IPS DF 6.9 (cell line): ENCODE results near the gene CDC20B.

ENCODE experiments used
- DNase-seq: peaks from one replicate; pipeline ENCODE4 v3.0.0-alpha.2; 2013; ENCODE audit warnings: low read depth, low spot score
- H3K27ac ChIP-seq: one replicate; pipeline ENCODE4 v1.5.1; 2013; ENCODE audit warnings: low read length, control low read depth
- H3K27me3 ChIP-seq: 2 replicates; pipeline ENCODE4 v1.6.1; 2013; ENCODE audit warnings: mild to moderate bottlenecking, low read length; ENCODE audit not compliant: control insufficient read depth, insufficient read depth
- H3K36me3 ChIP-seq: 2 replicates; pipeline ENCODE4 v1.6.1; 2013; ENCODE audit warnings: low read length; ENCODE audit not compliant: control insufficient read depth, insufficient read depth
- H3K4me1 ChIP-seq: 2 replicates; pipeline ENCODE4 v1.6.1; 2013; ENCODE audit warnings: low read length; ENCODE audit not compliant: control insufficient read depth, insufficient read depth
- H3K4me3 ChIP-seq: 2 replicates; pipeline ENCODE4 v1.5.1; 2013; ENCODE audit warnings: mild to moderate bottlenecking, low read length
- H3K9me3 ChIP-seq: 2 replicates; pipeline ENCODE4 v1.6.1; 2013; ENCODE audit warnings: low read length, inconsistent platforms; ENCODE audit not compliant: control insufficient read depth, insufficient read depth
- WGBS: extraction: QIAGEN DNeasy Blood & Tissue Kit; methylation state at CpG from one replicate; pipeline ENCODE4 v1.1.7; 2013; ENCODE audit warnings: mixed read lengths, missing lambda C conversion rate; ENCODE audit not compliant: insufficient read length, insufficient coverage; 5-methylcytosine and 5-hydroxymethylcytosine counted together

CDC20B gene

GRCh38 chr5:55160493-55161209 is 12.3 kb downstream of the CDC20B start:
- peak overlapping the region; percentile 82; the same call in 1 of the 2 replicates for H3K4me3 ChIP-seq
- no peaks in the 10 kb centered on the region for H3K27me3 ChIP-seq
- no peaks in the 10 kb centered on the region; the same call in 1 of the 2 replicates for H3K36me3 ChIP-seq
- whole genome bisulfite sequencing: no CpG with 5 or more reads among the region's 9 CpGs
- no peak for DNase-seq
- H3K27ac ChIP-seq: no peak overlapping the region
- no peaks in the 10 kb centered on the region for H3K9me3 ChIP-seq
- H3K4me1 ChIP-seq: no peaks in the 10 kb centered on the region

- Histone ChIP-seq H3K4me3 (peak within 1 kb of the TSS; percentile 82; the same call in 1 of the 2 replicates), H3K4me1 (no peaks in the 10 kb centered on the region), H3K36me3 (no peaks in the 10 kb centered on the region; the same call in 1 of the 2 replicates), H3K27me3 (no peaks in the 10 kb centered on the region), H3K27ac (no peak within 1 kb of the TSS), H3K9me3 (no peaks in the 10 kb centered on the region)
- no CpG with 5 or more reads among the region's 10 CpGs for WGBS
- no peak for DNase-seq
Measured at GRCh38 chr5:55159763-55160492, 13.0 kb downstream of the CDC20B start, which contains the start of gene GPX8. Gene GPX8, plus strand, starts transcription at chr5:55160171. Its CDS starts 22 bp downstream, at chr5:55160193.

GRCh38 chr5:55154873-55155272 is 18.1 kb downstream of the CDC20B start:
- WGBS: no CpG with 5 or more reads among the region's 3 CpGs
- H3K27ac ChIP-seq: no peak overlapping the region
- no peak for DNase-seq
- H3K4me3 ChIP-seq: no peak overlapping the region
- no peaks in the 10 kb centered on the region for H3K9me3 ChIP-seq
- no peaks in the 10 kb centered on the region for H3K4me1 ChIP-seq
- H3K27me3 ChIP-seq: no peaks in the 10 kb centered on the region
- H3K36me3 ChIP-seq: no peaks in the 10 kb centered on the region

- DNase-seq: no peak
- Histone ChIP-seq H3K27ac (no peak overlapping the region), H3K27me3 (no peaks in the 10 kb centered on the region), H3K36me3 (no peaks in the 10 kb centered on the region), H3K4me1 (no peaks in the 10 kb centered on the region), H3K4me3 (no peak overlapping the region), H3K9me3 (no peaks in the 10 kb centered on the region)
- no CpG with 5 or more reads among the region's 5 CpGs for WGBS
Measured at GRCh38 chr5:55151923-55152842, 20.8 kb downstream of the CDC20B start.

GRCh38 chr5:55149308-55149795 is 23.6 kb downstream of the CDC20B start:
- Histone ChIP-seq H3K4me1 (no peaks in the 10 kb centered on the region), H3K27me3 (no peaks in the 10 kb centered on the region), H3K36me3 (no peaks in the 10 kb centered on the region), H3K27ac (no peak overlapping the region), H3K9me3 (no peaks in the 10 kb centered on the region), H3K4me3 (no peak overlapping the region)
- whole genome bisulfite sequencing: no CpG with 5 or more reads among the region's 2 CpGs
- no peak for DNase-seq

- no CpG with 5 or more reads among the region's 11 CpGs for WGBS
- Histone ChIP-seq H3K4me1 (no peaks in the 10 kb centered on the region), H3K27ac (no peak overlapping the region), H3K4me3 (no peak overlapping the region), H3K27me3 (no peaks in the 10 kb centered on the region), H3K36me3 (no peaks in the 10 kb centered on the region), H3K9me3 (no peaks in the 10 kb centered on the region)
- DNase-seq: peak; percentile 91
Measured at GRCh38 chr5:55146543-55147151, 26.3 kb downstream of the CDC20B start.

GRCh38 chr5:55146080-55146479 is 26.9 kb downstream of the CDC20B start:
- Histone ChIP-seq H3K36me3 (no peaks in the 10 kb centered on the region), H3K4me3 (no peak overlapping the region), H3K9me3 (no peaks in the 10 kb centered on the region), H3K27ac (no peak overlapping the region), H3K27me3 (no peaks in the 10 kb centered on the region), H3K4me1 (no peaks in the 10 kb centered on the region)
- DNase-seq: no peak
- WGBS: no CpG with 5 or more reads among the region's 8 CpGs

- no peak overlapping the region for H3K4me3 ChIP-seq
Measured at GRCh38 chr5:55143624-55144023, 29.4 kb downstream of the CDC20B start.

GRCh38 chr5:55141945-55142690 is 30.9 kb downstream of the CDC20B start:
- DNase-seq: no peak
- Histone ChIP-seq H3K27me3 (no peaks in the 10 kb centered on the region), H3K4me1 (no peaks in the 10 kb centered on the region), H3K36me3 (no peaks in the 10 kb centered on the region), H3K4me3 (no peak overlapping the region), H3K9me3 (no peaks in the 10 kb centered on the region), H3K27ac (no peak overlapping the region)
- WGBS: no CpG with 5 or more reads among the region's 9 CpGs

More at GRCh38 chr5:55143624-55144023, 29.4 kb downstream of the CDC20B start:
- Histone ChIP-seq H3K36me3 (no peaks in the 10 kb centered on the region), H3K27ac (no peak overlapping the region), H3K27me3 (no peaks in the 10 kb centered on the region), H3K9me3 (no peaks in the 10 kb centered on the region), H3K4me1 (no peaks in the 10 kb centered on the region)
- no CpG with 5 or more reads among the region's 4 CpGs for WGBS
- no peak for DNase-seq
